Measurements from ENCODE around the gene FNDC3B.
A peak's percentile ranks its signal among the peaks of the same experiment; 100 is the strongest.

Gene FNDC3B

GRCh38 chr3:172310428-172310760 lies 271.0 kb downstream of the FNDC3B start:
- no peak for DNase-seq (ENCODE audit: low read depth in 2 of 2)

GRCh38 chr3:172311217-172311616 lies 271.8 kb downstream of the FNDC3B start:
- DNase-seq (ENCODE audit: low read depth in 2 of 2) = no peak

GRCh38 chr3:172312001-172312400 lies 272.6 kb downstream of the FNDC3B start:
- DNase-seq (ENCODE audit: low read depth in 2 of 2) = no peak

GRCh38 chr3:172312711-172313110 lies 273.3 kb downstream of the FNDC3B start:
- no peak for DNase-seq (ENCODE audit: low read depth in 2 of 2)

GRCh38 chr3:172313671-172314070 lies 274.3 kb downstream of the FNDC3B start:
- DNase-seq (ENCODE audit: low read depth in 2 of 2) = no peak

GRCh38 chr3:172314591-172315160 lies 275.3 kb downstream of the FNDC3B start:
- no peak for DNase-seq (ENCODE audit: low read depth in 2 of 2)

- no peak for DNase-seq (ENCODE audit: low read depth in 2 of 2)
These were observed 276.2 kb downstream of the FNDC3B start for GRCh38 chr3:172315401-172316091.

- DNase-seq (ENCODE audit: low read depth in 2 of 2) = no peak
These were observed 277.4 kb downstream of the FNDC3B start for GRCh38 chr3:172316758-172317157.

- DNase-seq (ENCODE audit: low read depth in 2 of 2) = no peak
These were observed 278.1 kb downstream of the FNDC3B start for GRCh38 chr3:172317481-172317880.

- no peak for DNase-seq (ENCODE audit: low read depth in 2 of 2)
These were observed 278.6 kb downstream of the FNDC3B start for GRCh38 chr3:172317984-172318383.

- no peak for DNase-seq (ENCODE audit: low read depth in 2 of 2)
These were observed 280.2 kb downstream of the FNDC3B start for GRCh38 chr3:172319595-172319994.

- no peak for DNase-seq (ENCODE audit: low read depth in 2 of 2)
These were observed 281.1 kb downstream of the FNDC3B start for GRCh38 chr3:172320468-172320867.

GRCh38 chr3:172321035-172321434 lies 281.7 kb downstream of the FNDC3B start:
- no peak for DNase-seq (ENCODE audit: low read depth in 2 of 2)

GRCh38 chr3:172323894-172324610 lies 284.7 kb downstream of the FNDC3B start:
- DNase-seq (ENCODE audit: low read depth in 2 of 2) = peak in 1 of 2 donors; percentile 21

GRCh38 chr3:172324611-172325203 lies 285.3 kb downstream of the FNDC3B start:
- no peak for DNase-seq (ENCODE audit: low read depth in 2 of 2)

GRCh38 chr3:172325461-172325860 lies 286.1 kb downstream of the FNDC3B start:
- DNase-seq (ENCODE audit: low read depth in 2 of 2) = no peak

- no peak for DNase-seq (ENCODE audit: low read depth in 2 of 2)
These were observed 287.6 kb downstream of the FNDC3B start for GRCh38 chr3:172326993-172327392.

GRCh38 chr3:172328282-172328681 lies 288.9 kb downstream of the FNDC3B start:
- DNase-seq (ENCODE audit: low read depth in 2 of 2) = no peak

- no peak for DNase-seq (ENCODE audit: low read depth in 2 of 2)
These were observed 289.7 kb downstream of the FNDC3B start for GRCh38 chr3:172329070-172329469.

GRCh38 chr3:172330413-172330812 lies 291.0 kb downstream of the FNDC3B start:
- no peak for DNase-seq (ENCODE audit: low read depth in 2 of 2)

GRCh38 chr3:172332256-172333041 lies 293.1 kb downstream of the FNDC3B start:
- DNase-seq (ENCODE audit: low read depth in 2 of 2) = peak; percentile 4 to 21

GRCh38 chr3:172333042-172333377 lies 293.6 kb downstream of the FNDC3B start:
- no peak for DNase-seq (ENCODE audit: low read depth in 2 of 2)
